ENCODE results near the gene ISM1.

The ISM1 gene

DNA sequence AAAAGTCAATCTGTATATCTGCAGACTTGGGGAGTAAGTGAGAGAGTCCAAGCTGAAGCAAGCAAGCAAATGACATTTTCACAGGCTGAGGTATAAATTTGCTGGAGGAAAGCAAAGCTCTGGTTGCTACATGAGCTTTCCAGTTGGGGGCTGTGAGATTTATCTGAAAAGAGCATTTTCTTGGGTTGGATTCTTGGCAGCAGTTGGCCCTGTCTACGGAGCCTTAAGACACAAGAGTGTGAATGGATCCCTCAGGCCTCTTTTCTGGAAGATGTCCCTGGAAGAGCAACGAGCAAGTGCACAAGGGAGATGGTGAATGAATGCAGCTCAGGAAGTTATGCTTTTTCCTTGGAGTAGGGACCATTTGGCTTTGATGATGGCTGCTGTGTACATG is 30.8 kb downstream of the ISM1 start:
- in situ Hi-C loops (cut with MboI; ENCODE audit: low sequenced_read_pairs), result no loop called here

DNA sequence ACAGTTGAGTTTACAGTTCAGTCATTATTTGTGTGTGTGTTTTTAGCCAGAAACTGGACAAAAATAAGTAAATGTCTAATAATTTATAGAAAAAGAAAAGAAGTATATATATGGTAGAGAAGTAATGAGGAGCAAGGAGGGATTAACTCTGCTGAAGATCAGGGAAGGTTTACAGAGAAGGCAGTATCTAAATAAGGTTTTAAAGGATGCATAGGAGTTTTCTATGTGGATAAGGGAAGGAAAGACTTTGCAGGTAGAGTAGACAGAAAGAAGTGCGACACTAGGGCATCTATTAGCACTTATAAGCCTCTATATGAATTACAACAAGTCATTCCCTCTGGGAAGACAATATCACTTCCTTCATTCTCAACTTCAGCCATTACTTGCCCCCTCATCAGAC is 34.3 kb downstream of the ISM1 start:
- in situ Hi-C loops (cut with MboI; ENCODE audit: low sequenced_read_pairs), result no loop called here

DNA sequence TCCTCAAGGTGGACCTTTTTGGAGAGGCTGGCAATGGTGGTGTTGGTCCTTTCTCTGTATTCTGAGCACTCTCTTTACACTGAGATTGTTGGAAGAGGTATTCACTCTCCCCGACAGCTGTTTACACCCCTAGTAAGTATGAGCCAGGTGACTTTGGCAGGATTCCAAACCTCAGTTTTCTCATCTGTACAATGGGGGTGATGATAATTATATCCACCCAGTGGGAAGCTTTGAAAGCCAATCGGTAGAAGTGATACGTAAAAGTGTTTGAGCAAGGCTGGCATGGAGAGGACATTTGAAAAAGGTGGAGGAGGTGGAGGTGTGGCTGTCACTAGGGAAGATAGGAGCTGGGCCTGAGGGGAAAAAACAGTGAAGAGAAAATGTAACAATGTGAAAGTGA is 35.5 kb downstream of the ISM1 start:
- in situ Hi-C loops (cut with MboI; ENCODE audit: low sequenced_read_pairs), result no loop called here

DNA sequence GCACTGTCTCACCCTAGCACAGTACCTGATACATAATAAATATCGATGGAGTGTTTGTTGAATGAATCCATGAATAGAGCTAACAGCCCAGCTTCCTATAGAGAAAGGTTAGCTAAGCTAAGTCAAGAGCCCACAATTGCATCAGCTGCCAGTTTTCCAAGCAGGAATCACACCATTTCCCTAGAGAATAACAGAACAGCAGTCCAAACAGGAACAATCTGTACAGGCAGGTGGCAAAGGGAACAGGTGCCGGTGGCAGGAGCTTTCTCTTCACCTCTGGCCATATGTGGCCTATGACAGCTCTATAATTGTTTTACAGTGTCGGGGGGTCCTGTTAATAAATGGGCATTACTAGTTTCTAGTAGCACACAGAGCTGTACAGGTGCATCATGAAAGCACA is 38.8 kb downstream of the ISM1 start:
- in situ Hi-C loops (cut with MboI; ENCODE audit: low sequenced_read_pairs), result no loop called here

DNA sequence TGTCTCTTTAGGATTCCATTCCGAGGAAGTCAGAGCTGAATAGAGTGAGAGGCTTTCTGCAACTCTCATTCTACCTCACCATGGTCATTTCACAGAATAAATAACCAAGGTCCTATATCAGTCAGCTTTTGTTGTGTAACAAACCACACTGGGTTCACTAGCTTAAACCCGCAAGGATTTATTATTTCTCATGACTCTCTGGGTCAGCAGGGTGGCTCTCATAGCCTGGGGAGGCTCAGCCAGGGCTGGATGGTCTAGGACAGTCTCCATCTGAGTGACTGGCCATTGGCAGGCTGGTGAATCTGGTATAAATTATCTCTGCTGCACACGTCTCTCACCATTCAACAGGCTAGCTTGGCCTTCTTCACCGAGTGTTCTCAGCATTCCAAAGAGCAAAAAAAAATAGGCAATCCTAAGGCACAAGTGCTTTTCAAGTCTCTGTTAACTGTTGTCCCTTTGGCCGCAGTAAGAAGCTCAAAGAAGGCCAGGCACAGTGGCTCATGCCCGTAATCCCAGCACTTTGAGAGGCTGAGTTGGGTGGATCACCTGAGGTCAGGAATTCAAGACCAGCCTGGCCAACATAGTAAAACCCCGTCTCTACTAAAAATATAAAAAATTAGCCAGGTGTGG is 39.7 kb downstream of the ISM1 start:
- in situ Hi-C loops (cut with MboI; ENCODE audit: low sequenced_read_pairs), result no loop called here

DNA sequence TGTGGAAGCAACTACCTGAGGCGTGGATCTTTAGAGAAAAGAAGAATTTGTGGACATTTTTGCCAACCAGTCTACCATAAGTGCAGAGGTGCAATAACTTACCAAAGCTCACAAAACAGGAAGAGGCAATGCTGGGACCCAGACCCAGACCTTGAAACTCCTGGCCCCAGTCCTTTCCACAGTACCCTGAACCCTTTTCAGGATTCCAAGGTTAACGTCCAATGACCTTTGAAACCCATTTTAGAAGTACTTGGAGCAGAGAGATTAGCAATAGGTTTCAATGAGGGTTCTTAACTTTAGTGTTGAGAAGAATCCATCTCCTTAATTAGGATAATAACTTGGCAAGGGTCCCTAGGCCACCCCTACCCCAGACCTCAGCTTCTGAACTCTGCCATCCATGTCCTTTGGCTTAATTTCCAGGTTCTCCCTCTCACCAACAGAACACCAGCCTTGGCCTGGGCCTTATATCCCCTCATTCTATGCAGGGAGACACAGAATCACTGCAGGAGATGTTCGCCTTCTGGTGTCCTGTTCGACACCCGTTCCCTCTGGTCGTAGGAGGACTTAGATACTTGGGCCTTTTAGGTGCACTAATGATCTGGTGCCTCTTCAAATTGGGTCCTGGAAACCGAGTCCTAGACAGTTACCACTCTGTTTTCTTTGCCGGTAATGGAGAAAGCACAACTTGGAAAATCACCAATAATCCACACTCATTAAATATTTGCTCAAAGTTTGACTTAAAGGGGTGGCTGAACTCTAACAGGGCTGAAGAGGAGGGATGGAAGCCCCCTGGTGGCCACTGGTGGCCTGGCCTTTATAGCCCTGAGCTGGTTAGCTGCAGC is 40.6 kb downstream of the ISM1 start:
- in situ Hi-C loops (cut with MboI; ENCODE audit: low sequenced_read_pairs), result no loop called here

DNA sequence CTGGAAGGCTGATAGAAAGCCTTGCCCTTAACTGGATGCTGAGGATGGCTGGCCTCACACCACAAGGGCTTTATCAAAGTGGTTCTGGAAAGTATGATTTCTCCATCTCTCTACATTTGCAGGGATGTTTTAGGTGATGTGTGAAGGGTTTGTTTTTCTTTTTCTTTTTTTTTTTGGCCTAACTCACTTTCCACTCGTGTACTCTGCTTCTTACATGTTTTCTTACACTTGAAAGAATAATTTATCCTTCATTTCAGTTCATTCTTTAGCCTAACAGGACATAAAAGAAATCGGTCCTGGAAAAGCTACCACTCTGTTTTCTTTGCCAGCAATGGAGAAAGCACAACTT is 41.2 kb downstream of the ISM1 start:
- in situ Hi-C loops (cut with MboI; ENCODE audit: low sequenced_read_pairs), result no loop called here

DNA sequence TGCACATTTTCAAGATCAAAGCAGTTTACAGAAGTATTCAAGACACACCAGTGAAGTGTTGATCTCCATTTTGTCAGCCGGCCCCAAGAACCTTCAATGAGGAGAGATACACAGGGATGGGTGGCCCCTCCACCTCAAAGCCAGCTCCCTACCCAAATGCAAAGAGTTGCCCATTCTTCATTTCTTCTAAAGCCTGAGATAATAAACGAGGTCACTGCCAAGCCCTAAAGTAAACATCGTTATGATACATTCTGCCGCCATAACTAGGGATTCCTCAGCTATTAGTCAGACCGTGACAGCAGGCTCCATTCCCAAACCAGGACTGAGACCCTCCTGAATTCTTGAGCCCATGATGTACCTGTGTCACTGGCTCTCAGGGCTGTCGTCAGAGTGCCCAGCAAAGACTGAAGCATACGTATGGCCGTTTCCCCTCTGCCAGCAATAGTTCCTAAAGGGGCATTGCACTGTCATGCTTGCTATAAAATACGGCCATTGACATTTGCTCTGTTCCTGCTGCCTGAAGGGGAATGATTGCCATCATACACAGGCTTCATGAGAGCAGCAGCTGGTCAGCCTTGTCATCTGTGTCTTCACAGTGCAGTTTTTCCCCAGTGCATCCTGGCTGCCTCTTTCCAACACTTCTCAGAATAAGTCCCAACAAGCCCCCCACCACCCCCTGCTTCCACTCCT is 41.7 kb downstream of the ISM1 start:
- in situ Hi-C loops (cut with MboI; ENCODE audit: low sequenced_read_pairs), result no loop called here

DNA sequence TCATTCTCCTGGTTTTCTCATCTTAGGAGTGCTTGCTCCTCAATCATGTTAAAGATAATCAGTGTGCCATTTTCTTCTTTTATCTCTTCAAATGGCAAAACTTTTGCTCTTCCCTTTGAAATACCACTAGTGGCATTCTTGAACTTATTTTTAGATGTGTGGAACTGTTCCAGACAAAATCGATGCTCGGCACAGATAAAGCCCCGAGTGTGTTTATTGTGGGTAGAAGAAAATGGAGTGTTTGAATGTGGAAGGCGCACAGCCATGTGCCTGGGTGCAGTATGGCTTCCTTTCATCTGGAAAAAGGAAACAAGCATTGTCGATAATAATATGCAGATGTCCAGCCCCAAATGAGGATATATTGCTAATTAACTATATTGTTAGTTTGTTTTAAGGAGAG is 42.4 kb downstream of the ISM1 start:
- in situ Hi-C loops (cut with MboI; ENCODE audit: low sequenced_read_pairs), result no loop called here

DNA sequence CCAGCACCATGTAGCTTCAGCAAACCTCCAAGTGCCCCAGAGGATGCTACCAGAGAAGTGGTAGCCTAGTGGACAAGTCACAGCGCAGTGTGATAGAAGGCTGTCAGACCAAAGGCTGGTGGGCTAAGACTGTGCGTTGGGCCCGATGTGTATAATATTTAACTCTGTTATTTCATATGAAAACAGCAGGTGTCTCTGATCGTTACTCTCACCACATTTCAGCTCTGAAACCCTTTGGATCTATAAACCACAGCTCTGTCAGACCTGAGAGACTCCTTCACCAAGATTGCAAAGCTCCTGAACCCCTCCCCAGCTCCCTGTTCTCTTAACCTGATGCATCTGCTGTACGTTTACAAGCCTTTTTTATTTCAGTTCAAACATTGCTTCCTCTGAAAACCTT is 43.8 kb downstream of the ISM1 start:
- in situ Hi-C loops (cut with MboI; ENCODE audit: low sequenced_read_pairs), result no loop called here

DNA sequence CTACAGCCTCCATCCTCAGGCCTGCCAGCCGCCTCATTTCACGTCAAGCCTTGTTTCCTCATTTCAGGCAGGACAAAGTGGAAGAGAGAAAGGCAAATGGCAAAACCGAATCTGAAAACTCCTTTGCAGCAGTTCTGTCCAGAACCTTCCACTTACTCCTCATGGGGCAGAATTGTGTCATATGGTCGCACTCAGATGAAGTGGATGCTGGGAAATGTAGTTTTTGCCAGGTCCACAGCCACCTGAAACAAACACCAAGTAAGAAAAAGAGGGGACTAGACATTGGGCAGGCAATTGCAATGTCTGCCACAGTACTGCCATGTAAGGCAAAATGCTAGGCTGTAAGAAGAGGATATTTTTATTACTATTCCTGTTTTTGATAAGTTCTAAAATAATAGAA is 44.9 kb downstream of the ISM1 start:
- in situ Hi-C loops (cut with MboI; ENCODE audit: low sequenced_read_pairs), result no loop called here

DNA sequence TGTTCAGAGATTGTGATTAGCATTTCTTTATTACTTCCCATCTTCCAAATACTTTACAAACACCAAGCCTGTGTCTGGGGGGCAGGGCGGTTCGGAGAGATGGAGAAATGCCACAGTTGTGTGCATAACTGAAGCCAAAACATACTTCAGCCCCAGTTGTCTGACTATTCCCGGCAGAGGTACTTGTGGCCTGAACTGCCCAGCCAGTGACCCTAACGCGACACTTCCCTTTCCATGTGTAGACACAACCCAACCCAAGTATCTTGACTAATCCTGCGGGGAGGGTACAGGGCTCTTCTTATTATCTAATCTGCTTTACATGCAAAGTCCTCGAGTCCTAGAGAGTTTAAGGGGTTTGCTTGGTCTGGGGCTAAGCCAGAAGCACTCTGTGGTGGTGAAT is 46.2 kb downstream of the ISM1 start:
- in situ Hi-C loops (cut with MboI; ENCODE audit: low sequenced_read_pairs), result no loop called here

DNA sequence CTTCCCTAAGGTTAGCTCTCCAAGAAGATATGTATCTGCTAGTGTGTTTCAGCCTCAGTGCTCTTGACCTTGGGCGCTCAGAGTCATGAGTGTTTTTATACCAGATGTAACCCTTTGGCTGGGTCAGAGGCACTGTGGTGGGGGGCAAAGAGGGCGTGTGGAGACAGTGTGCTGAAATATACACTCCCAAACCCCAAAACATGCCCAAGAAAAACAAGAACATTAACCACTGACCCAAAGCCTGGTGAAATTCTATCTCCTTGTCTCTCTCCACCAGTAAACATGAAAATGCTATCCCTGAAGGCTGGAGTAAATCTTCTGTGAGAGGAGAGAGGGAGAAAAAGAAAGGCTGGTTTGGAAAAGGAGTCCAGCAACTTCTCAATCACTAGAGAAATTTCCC is 47.9 kb downstream of the ISM1 start:
- in situ Hi-C loops (cut with MboI; ENCODE audit: low sequenced_read_pairs), result no loop called here

DNA sequence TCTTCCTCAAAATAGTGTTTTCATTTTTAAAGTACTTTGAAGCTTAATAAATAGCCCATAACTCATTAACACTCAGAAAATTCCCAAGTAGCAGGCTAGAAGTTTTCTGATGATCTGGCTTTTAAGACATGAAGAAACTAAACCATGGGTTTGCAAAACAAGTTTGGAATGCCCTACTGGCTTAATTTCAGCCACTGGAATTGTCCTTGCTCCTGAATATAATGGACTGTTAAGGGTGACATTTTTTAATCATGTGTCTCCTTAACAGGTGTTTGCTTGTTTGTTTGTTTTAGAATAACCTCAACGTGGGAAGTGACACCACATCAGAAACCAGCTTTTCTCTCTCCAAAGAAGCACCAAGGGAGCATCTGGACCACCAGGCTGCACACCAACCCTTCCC is 49.1 kb downstream of the ISM1 start:
- in situ Hi-C loops (cut with MboI; ENCODE audit: low sequenced_read_pairs), result no loop called here

DNA sequence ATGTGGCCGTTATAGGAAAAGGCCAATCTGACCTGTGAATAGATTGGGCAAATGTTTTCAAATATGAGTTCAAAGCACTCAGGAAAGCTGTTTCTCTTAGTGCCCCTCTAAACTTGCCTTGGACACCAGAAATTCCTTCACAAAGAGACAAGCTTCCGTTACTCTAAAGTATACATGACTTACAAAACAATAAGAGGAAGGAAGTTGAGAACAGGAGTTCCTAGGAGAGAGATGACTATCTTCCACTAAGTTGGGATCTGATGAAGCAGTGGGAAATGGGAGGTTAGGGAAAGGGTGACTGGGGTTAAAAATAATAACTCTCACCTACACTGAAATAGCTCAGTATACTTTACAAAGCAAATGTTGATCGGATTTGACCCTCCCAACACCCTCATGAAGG is 50.0 kb downstream of the ISM1 start:
- in situ Hi-C loops (cut with MboI; ENCODE audit: low sequenced_read_pairs), result no loop called here

DNA sequence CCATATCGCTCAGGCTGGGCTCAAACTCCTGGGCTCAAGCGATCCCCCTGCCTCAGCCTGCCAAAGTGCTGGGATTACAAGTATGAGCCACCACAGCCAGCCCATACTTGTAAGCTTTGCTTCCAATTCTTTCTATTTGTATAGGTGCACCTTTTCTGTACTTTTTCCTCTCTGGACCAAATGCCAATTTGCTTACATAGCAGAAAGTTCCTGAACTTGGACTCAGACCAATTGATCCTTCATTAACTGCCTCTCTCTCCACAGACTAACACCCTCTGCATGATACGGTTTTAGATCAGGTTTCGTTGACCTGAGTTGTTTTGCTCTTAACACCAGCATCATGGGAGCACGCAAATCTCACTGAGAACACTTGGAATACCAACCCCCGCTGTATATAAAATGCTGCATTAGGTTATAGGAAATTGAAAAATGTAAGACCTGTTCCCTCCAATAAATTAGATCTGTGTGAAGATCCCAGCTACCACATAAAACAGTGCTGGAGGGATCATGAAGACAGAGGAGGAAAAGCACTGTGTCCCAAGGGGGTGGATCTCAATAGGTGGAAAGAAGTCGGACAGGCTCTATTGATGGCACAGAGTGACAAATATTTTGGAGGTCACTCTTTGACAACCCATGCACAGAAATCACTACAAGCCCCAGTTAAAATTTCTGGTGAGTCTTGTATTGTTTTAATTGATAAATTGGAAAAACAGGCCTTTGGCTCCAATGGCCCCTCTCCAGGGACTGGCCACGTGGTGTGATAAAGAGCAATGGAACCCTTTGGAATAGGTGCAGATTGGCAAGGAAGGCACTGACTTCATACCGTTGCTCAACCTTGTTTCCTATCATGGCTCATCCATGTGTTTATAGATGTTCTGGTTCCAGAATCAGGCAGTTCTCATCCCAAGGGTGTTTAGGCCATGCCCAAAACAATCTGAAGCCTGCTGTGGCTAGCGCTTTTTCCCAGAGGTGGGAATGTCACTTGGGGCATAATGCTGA is 51.2 kb downstream of the ISM1 start:
- in situ Hi-C loops (cut with MboI; ENCODE audit: low sequenced_read_pairs), result no loop called here

DNA sequence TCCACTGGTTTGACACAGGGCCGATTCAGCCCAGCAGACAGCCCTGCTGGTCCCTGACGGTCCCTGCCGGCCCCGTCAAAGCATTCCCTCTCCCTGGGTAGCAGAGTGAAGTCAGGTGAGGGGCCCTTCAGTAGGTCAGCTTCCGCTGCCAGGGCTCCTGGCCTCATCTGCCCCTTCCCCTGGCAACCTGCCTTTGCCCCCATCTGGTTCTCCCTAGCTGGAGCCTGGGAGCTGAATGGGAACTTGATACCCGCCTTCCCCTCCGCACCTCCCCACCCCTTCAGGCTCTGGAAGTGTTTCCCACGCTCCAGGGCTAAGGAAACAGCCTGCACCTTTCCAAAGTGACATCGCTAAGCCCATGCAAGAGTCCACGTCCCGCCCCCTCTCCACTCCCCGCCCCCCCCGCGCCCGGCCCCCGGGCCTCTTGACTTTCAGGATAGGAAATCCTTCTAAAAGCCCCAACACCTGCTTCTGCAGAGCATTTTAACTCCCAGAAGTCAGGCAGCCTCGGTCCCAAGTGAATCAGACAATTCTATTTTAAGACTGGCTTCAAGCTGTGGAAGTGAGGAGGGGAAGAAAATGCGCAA is 53.3 kb downstream of the ISM1 start:
- in situ Hi-C loops (cut with MboI; ENCODE audit: low sequenced_read_pairs), result no loop called here

DNA sequence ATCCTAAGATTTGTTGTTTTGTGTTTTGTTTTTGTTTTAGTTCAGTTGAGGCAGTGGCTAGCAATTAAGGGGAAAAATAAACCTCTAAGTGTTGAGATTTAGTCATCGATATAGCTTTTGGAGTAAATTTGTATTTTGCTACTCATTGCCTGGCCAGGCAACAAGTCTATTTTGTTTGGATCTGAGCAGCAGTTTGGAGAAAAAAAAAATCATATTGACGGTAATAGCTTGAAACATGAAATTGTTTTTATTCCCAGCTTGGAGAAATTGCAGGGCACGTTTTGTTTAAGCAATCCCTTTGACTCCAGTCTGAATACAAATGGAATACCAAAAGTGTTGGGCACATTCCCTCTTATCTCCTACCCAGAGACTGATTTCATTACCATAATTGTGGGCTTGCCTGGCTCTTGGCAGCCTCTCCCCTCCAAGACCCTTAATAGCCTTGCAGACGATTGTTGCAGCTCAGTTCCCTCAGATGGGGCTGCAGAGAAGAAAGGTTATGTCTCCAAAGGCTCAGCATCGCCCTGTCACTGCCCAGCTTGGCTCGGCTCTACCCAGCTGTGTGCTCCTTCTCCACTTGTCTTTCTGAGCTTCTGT is 56.0 kb downstream of the ISM1 start:
- in situ Hi-C loops (cut with MboI; ENCODE audit: low sequenced_read_pairs), result no loop called here

DNA sequence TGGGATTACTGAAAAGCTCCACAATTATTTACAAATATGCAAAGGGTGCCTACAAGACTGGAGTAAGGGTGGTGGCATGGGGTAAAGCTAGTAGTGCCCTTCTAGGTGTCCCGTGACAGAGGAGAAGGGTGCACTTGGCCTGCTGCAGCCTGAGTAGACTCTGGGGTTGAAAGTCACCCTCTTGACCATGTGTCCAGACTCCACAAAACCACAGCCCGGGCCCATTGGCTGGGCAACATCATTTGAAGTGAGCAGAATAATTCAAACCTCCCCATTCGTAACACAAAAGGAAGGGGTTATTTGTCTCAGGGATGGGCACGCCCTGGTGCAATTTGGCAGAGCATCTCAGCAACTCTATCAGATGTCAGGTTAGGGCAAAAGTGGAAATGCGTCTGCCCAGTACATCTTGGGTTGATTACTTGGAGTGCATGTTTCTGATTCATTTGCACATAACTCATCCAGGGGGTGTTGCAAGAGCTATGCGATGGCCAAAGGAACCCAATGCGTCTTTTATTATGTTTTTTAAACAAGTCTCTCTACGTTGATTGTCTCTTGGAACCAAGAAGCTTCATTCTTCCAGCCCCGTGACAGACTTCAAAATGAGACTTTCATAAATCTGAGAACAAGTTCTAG is 56.7 kb downstream of the ISM1 start:
- in situ Hi-C loops (cut with MboI; ENCODE audit: low sequenced_read_pairs), result no loop called here
